Ovary (tissue), 9 donors: ENCODE results near the gene AKAP12. TPM values are rescaled to one million over a fixed set of nuclear protein-coding genes. Genes with fewer than 3 reads are reported as not detected.

Experiments used
- DNase-seq, 5 donors: peaks; one replicate each; pipeline ENCODE4 v3.0.0-alpha.2; 2019 to 2020
- H3K27ac ChIP-seq, 2 donors: fragments of 200-600 bp; one replicate each; pipeline versions ENCODE4 v1.5.1 to v1.8.0; 2019 to 2022
- H3K27me3 ChIP-seq: fragments of 200-600 bp; one replicate; pipeline ENCODE4 v1.8.0; 2022
- H3K36me3 ChIP-seq: fragments of 200-600 bp; sonication (generic); one replicate; pipeline ENCODE4 v1.5.1; 2019
- H3K4me1 ChIP-seq: one replicate; pipeline ENCODE4 v1.8.1; 2013; ENCODE audit warnings: mild to moderate bottlenecking, moderate library complexity; ENCODE audit not compliant: insufficient read depth
- H3K4me3 ChIP-seq: fragments of 200-600 bp; sonication (generic); one replicate; pipeline ENCODE4 v1.5.1; 2017
- H3K9me3 ChIP-seq, 2 donors: fragments of 200-600 bp in 1 of 2; sonication (generic) in 1 of 2; one replicate each; pipeline versions ENCODE4 v1.5.1 to v1.8.1; 2013 to 2019; ENCODE audit warnings: mild to moderate bottlenecking in 1 of 2, moderate library complexity in 1 of 2
- EP300 ChIP-seq: sonication (generic); formaldehyde crosslinking; IDR thresholded peaks from one replicate; pipeline ENCODE4 v1.6.1; 2017; ENCODE audit warnings: antibody characterized with exemption
- POLR2A ChIP-seq: fragments of 450-650 bp; IDR thresholded peaks from one replicate; pipeline ENCODE4 v1.6.1; 2017; ENCODE audit warnings: antibody characterized with exemption, mild to moderate bottlenecking, moderate library complexity
- WGBS, 3 donors: extraction: QIAGEN DNeasy Blood & Tissue Kit in 1 of 3; methylation state at CpG; one replicate each; pipeline versions ENCODE4 v1.1.5 to v1.1.7; 2013 to 2017; 5-methylcytosine and 5-hydroxymethylcytosine counted together
- intact Hi-C, 4 donors: fragments of 100-400 bp; cut with DNase I; formaldehyde crosslinking; loops; one replicate each; pipeline versions ENCODE4 v1.11.0 to v1.15.1; 2022 to 2023
- polyA plus RNA-seq, 2 donors: library from polyadenylated mRNA; stranded (reverse); fragments of 200-250 nt in 1 of 2; fragments of 350-450 nt in 1 of 2; fragmentation: Illumina TruSeq in 1 of 2; extraction: RNeasy Lipid Tissue Mini Kit (QIAGEN cat#74804) in 1 of 2; gene quantifications; one replicate each; pipeline ENCODE4 v1.2.3, GENCODE V29; 2013 to 2014
- total RNA-seq, 7 donors: library from RNA; depleted of rRNA in 2 of 7; stranded (reverse); fragments of >200 nt in 2 of 7; fragmentation: NEBNext Ultra II Directional in 3 of 7; extraction: Animal tissue kit (Norgen Biotek cat#: 25700) in 3 of 7; gene quantifications; one replicate each; pipeline versions ENCODE4 v1.1.0 to v1.2.4, GENCODE V29; 2016 to 2023
- TF ChIP-seq, protein P1 (sequence below), 3 donors: fragments of 450-650 bp in 2 of 3; fragments of 200-600 bp in 1 of 3; IDR thresholded peaks; one replicate each; pipeline versions ENCODE4 v1.5.1 to v1.8.0; 2016 to 2022; ENCODE audit warnings: antibody characterized with exemption in 3 of 3, mild to moderate bottlenecking in 1 of 3
- donor health status: DM: no; HTN: no; CAD: no; lungs with moderate emphysema.
- donor health status: DM: no; HTN: no; CAD: no.
- donor health status: Bipolar disorder and iron deficiency.
- donor health status: DM: yes; HTN: yes; CAD: no.
- donor health status: DM: no; HTN: no; CAD: no.
- donor health status: DM: yes; HTN: yes; CAD: no.

AKAP12 gene
- total and polyA plus RNA-seq, 9 donors, result 67.2 to 246 (median 125) TPM

DNA sequence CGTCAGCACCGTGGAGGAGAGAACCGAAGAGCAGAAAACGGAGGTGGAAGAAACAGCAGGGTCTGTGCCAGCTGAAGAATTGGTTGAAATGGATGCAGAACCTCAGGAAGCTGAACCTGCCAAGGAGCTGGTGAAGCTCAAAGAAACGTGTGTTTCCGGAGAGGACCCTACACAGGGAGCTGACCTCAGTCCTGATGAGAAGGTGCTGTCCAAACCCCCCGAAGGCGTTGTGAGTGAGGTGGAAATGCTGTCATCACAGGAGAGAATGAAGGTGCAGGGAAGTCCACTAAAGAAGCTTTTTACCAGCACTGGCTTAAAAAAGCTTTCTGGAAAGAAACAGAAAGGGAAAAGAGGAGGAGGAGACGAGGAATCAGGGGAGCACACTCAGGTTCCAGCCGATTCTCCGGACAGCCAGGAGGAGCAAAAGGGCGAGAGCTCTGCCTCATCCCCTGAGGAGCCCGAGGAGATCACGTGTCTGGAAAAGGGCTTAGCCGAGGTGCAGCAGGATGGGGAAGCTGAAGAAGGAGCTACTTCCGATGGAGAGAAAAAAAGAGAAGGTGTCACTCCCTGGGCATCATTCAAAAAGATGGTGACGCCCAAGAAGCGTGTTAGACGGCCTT is 110.0 kb downstream of the AKAP12 start:
- H3K4me1 ChIP-seq, result no peaks in the 10 kb centered on the region
- no peaks in the 10 kb centered on the region for H3K36me3 ChIP-seq
- H3K27me3 ChIP-seq, result no peaks in the 10 kb centered on the region
- WGBS, 3 donors, result 92 to 93% (median 92%) methylated on average over 19 of the region's 19 CpGs
- intact Hi-C loops, result no loop called here
- H3K4me3 ChIP-seq, result no peak overlapping the region
- H3K9me3 ChIP-seq, result no peaks in the 10 kb centered on the region
- DNase-seq, result no peak
- TF ChIP-seq, protein P1, sequence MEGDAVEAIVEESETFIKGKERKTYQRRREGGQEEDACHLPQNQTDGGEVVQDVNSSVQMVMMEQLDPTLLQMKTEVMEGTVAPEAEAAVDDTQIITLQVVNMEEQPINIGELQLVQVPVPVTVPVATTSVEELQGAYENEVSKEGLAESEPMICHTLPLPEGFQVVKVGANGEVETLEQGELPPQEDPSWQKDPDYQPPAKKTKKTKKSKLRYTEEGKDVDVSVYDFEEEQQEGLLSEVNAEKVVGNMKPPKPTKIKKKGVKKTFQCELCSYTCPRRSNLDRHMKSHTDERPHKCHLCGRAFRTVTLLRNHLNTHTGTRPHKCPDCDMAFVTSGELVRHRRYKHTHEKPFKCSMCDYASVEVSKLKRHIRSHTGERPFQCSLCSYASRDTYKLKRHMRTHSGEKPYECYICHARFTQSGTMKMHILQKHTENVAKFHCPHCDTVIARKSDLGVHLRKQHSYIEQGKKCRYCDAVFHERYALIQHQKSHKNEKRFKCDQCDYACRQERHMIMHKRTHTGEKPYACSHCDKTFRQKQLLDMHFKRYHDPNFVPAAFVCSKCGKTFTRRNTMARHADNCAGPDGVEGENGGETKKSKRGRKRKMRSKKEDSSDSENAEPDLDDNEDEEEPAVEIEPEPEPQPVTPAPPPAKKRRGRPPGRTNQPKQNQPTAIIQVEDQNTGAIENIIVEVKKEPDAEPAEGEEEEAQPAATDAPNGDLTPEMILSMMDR (IDR thresholded peaks at IDR 0.05), result no peak
- no peak overlapping the region for H3K27ac ChIP-seq

DNA sequence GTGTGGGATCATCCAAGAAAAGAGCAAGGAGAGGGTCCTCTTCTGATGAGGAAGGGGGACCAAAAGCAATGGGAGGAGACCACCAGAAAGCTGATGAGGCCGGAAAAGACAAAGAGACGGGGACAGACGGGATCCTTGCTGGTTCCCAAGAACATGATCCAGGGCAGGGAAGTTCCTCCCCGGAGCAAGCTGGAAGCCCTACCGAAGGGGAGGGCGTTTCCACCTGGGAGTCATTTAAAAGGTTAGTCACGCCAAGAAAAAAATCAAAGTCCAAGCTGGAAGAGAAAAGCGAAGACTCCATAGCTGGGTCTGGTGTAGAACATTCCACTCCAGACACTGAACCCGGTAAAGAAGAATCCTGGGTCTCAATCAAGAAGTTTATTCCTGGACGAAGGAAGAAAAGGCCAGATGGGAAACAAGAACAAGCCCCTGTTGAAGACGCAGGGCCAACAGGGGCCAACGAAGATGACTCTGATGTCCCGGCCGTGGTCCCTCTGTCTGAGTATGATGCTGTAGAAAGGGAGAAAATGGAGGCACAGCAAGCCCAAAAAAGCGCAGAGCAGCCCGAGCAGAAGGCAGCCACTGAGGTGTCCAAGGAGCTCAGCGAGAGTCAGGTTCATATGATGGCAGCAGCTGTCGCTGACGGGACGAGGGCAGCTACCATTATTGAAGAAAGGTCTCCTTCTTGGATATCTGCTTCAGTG is 110.8 kb downstream of the AKAP12 start:
- WGBS, 3 donors, result 95 to 98% (median 96%) methylated on average over 20 of the region's 20 CpGs
- Histone ChIP-seq H3K4me1 (no peaks in the 10 kb centered on the region), H3K27ac (no peak overlapping the region), H3K27me3 (no peaks in the 10 kb centered on the region), H3K36me3 (no peaks in the 10 kb centered on the region), H3K4me3 (no peak overlapping the region), H3K9me3 (no peaks in the 10 kb centered on the region)
- no peak for TF ChIP-seq POLR2A
- TF ChIP-seq, protein P1 (IDR thresholded peaks at IDR 0.05), result no peak
- no peak for TF ChIP-seq EP300
- DNase-seq, result no peak
- intact Hi-C loops, result no loop called here

DNA sequence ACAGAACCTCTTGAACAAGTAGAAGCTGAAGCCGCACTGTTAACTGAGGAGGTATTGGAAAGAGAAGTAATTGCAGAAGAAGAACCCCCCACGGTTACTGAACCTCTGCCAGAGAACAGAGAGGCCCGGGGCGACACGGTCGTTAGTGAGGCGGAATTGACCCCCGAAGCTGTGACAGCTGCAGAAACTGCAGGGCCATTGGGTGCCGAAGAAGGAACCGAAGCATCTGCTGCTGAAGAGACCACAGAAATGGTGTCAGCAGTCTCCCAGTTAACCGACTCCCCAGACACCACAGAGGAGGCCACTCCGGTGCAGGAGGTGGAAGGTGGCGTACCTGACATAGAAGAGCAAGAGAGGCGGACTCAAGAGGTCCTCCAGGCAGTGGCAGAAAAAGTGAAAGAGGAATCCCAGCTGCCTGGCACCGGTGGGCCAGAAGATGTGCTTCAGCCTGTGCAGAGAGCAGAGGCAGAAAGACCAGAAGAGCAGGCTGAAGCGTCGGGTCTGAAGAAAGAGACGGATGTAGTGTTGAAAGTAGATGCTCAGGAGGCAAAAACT is 111.5 kb downstream of the AKAP12 start:
- DNase-seq, result no peak
- intact Hi-C loops, result no loop called here
- 92 to 93% (median 93%) methylated on average over 18 of the region's 18 CpGs for WGBS, 3 donors
- Histone ChIP-seq H3K9me3 (no peaks in the 10 kb centered on the region), H3K36me3 (no peaks in the 10 kb centered on the region), H3K27me3 (no peaks in the 10 kb centered on the region), H3K4me3 (no peak overlapping the region), H3K27ac (no peak overlapping the region), H3K4me1 (no peaks in the 10 kb centered on the region)
- TF ChIP-seq POLR2A, result no peak
- no peak for TF ChIP-seq EP300
- TF ChIP-seq, protein P1 (IDR thresholded peaks at IDR 0.05), result no peak

DNA sequence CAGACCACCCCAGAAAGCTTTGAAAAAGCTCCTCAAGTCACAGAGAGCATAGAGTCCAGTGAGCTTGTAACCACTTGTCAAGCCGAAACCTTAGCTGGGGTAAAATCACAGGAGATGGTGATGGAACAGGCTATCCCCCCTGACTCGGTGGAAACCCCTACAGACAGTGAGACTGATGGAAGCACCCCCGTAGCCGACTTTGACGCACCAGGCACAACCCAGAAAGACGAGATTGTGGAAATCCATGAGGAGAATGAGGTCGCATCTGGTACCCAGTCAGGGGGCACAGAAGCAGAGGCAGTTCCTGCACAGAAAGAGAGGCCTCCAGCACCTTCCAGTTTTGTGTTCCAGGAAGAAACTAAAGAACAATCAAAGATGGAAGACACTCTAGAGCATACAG is 112.0 kb downstream of the AKAP12 start:
- whole genome bisulfite sequencing, 3 donors, result 93 to 97% (median 96%) methylated on average over 7 of the region's 7 CpGs
- H3K4me1 ChIP-seq, result no peaks in the 10 kb centered on the region

More for the DNA sequence above, 112.0 kb downstream of the AKAP12 start:
- H3K27ac ChIP-seq, result no peak overlapping the region
- DNase-seq, result no peak
- H3K36me3 ChIP-seq, result no peaks in the 10 kb centered on the region
- H3K27me3 ChIP-seq, result no peaks in the 10 kb centered on the region
- TF ChIP-seq, protein P1 (IDR thresholded peaks at IDR 0.05), result no peak
- no peak for TF ChIP-seq POLR2A
- intact Hi-C loops, result no loop called here
- no peaks in the 10 kb centered on the region for H3K9me3 ChIP-seq
- H3K4me3 ChIP-seq, result no peak overlapping the region
